ENCODE measurements around the gene PTPN4.

The PTPN4 gene

GRCh38 chr2:119941981-119942513 lies 182.3 kb downstream of the PTPN4 start:
- no peak for DNase-seq (ENCODE audit: low spot score)
- TF ChIP-seq CTCF (IDR thresholded peaks at IDR 0.05; ENCODE audit: extremely low read depth, insufficient read depth, missing control alignments) = no peak
- in situ Hi-C loops (cut with MboI; ENCODE audit: low pct_unique_long_range_greater_than_20kb, low sequenced_read_pairs, unreplicated experiment) = no loop called here

- TF ChIP-seq CTCF (IDR thresholded peaks at IDR 0.05; ENCODE audit: extremely low read depth, insufficient read depth, missing control alignments) = no peak
- in situ Hi-C loops (cut with MboI; ENCODE audit: low pct_unique_long_range_greater_than_20kb, low sequenced_read_pairs, unreplicated experiment) = no loop called here
- DNase-seq (ENCODE audit: low spot score) = no peak
Measured at GRCh38 chr2:119943058-119943457, 183.3 kb downstream of the PTPN4 start.

- no peak for TF ChIP-seq CTCF (IDR thresholded peaks at IDR 0.05; ENCODE audit: extremely low read depth, insufficient read depth, missing control alignments)
- DNase-seq (ENCODE audit: low spot score) = no peak
- in situ Hi-C loops (cut with MboI; ENCODE audit: low pct_unique_long_range_greater_than_20kb, low sequenced_read_pairs, unreplicated experiment) = no loop called here
Measured at GRCh38 chr2:119947535-119947934, 187.8 kb downstream of the PTPN4 start.

- no peak for TF ChIP-seq CTCF (IDR thresholded peaks at IDR 0.05; ENCODE audit: extremely low read depth, insufficient read depth, missing control alignments)
- in situ Hi-C loops (cut with MboI; ENCODE audit: low pct_unique_long_range_greater_than_20kb, low sequenced_read_pairs, unreplicated experiment) = no loop called here
- DNase-seq (ENCODE audit: low spot score) = no peak
Measured at GRCh38 chr2:119950966-119951365, 191.2 kb downstream of the PTPN4 start.

- in situ Hi-C loops (cut with MboI; ENCODE audit: low pct_unique_long_range_greater_than_20kb, low sequenced_read_pairs, unreplicated experiment) = no loop called here
- no peak for TF ChIP-seq CTCF (IDR thresholded peaks at IDR 0.05; ENCODE audit: extremely low read depth, insufficient read depth, missing control alignments)
- DNase-seq (ENCODE audit: low spot score) = no peak
Measured at GRCh38 chr2:119958670-119959268, 199.0 kb downstream of the PTPN4 start.

- DNase-seq (ENCODE audit: low spot score) = no peak
- no peak for TF ChIP-seq CTCF (IDR thresholded peaks at IDR 0.05; ENCODE audit: extremely low read depth, insufficient read depth, missing control alignments)
- in situ Hi-C loops (cut with MboI; ENCODE audit: low pct_unique_long_range_greater_than_20kb, low sequenced_read_pairs, unreplicated experiment) = no loop called here
Measured at GRCh38 chr2:119960821-119961220, 201.1 kb downstream of the PTPN4 start.

Data from GM13977 (cell line).